Pons (tissue), 1 donor: ENCODE results near the gene SEL1L3.

ENCODE experiments used
- DNase-seq: peaks from one replicate; pipeline ENCODE4 v3.0.0-alpha.2; 2016; ENCODE audit warnings: low spot score

The SEL1L3 gene

DNA sequence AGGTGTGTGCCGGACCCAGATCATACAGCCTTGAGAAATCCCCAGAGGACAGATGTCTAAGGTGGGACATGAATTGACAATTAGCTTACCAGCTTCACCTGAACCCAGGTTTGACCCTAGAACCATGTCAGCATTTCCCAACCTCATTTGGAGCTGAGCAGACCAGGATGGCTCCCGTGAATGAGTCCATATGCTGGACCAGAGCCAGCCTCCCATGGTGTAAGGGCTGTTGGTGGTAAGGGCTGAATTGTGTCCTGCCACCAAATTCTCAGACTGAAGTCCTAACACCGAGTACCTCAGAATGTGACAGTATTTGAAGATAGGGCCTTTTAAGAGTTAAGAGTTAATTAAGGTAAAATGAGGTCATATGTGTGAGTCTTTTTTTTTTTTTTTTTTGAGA lies 118.8 kb downstream of the SEL1L3 start:
- no peak for DNase-seq

DNA sequence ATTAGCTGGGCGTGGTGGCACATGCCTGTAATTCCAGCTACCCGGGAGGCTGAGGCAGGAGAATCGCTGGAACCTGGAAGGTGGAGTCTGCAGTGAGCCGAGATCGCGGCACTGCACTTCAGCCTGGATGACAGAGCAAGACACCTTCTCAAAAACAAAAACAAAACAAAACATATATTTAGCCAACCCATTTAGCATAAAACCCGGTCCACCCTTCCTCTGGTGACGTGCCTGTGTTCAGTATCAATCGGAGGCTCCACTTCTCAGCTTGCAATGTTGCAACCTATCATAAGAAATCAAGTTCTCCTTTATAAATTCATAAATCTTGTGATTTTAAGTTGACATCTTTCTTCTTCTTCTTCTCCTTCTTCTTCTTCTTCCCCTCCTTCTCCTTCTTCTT lies 133.2 kb downstream of the SEL1L3 start:
- no peak for DNase-seq

DNA sequence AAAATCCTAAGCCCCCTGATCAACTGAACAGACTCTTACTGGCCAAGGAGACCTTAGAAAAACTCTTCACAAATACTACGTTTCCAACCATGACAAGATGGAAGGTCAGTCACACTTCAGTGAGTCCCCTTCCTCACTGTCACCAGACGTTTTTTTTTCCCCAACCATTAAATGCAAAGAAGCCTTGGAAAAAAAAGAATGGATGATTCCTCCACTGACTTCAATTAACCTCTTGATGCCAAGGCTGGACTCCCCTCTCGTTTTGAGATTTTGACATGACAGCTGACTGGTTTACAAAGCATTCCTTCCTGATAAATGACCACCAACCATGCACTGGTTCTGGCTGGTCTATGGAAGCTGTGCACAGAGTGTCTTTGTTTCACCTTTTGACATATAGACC lies 133.9 kb downstream of the SEL1L3 start:
- no peak for DNase-seq

DNA sequence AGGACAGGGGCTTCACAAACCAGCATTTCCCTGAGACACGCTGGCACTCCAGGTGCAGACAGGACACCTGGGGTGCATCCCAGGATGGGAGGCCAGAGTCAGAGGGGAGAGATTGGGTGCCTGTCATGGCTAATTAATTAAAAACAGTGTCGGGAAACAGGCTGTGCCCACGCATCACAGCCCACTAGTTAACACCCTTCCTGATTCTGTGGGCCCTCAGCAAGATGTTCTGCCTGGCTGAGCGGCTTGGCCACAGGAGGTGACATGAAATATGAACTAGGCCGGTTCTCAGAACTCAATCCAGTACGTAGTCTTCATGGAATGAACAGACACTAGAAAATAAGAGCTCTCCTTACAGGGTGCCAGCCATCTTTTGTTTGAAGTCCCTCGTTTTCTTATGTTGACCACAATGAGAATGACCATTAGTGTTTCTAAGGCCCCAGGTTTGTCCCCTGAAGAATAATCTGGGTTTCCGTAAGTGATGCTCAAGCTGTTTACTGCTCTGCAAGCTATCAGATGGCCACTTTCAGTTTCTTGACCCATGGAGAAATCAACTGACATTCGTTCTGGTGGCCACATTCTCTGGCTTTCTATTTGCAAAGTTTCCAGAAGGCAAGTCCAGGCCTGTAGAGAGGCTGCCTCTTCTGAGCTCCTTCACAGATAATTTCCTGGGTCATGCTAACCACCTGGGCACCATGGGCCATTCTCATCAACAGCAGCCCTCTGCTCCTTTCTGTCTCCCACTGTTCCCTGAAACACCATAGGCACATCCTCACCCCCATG lies 134.9 kb downstream of the SEL1L3 start:
- DNase-seq, result no peak

DNA sequence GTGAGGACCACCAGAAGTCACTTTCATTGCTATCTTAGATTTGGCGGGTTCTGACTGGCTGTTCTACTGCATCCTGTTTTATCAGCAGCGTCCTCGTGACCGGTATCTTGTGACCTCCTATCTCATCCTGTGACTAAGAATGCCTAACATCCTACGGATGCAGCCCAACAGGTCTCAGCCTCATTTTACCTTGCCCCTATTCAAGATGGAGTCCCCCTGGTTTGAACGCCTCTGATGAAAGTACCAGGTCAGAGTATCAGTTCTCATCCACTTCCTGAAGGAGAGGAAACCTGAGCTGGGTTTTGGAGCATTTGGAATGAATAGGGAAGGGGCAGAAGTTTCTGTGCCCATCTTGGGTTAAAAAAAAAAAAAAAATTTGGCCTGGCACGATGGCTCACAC lies 136.9 kb downstream of the SEL1L3 start:
- DNase-seq, result no peak

DNA sequence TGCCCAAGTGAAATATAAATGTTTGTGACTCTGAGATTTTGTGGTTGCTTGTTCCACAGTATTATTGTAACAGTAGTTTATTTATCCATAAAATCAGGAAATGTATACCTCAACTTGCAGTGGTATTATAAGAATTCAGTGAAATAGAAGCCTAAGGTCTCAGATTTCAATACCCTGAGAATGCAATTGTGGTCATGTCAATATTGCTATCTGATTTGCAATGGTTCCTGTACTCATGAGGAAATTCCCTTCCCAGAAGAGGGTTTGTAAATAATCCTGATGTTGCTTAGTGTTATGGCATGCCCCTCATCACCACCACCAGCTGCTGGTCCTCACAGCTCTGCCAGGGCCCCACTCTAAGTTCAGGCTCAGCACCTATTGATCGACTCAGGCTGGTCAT lies 139.4 kb downstream of the SEL1L3 start:
- no peak for DNase-seq

DNA sequence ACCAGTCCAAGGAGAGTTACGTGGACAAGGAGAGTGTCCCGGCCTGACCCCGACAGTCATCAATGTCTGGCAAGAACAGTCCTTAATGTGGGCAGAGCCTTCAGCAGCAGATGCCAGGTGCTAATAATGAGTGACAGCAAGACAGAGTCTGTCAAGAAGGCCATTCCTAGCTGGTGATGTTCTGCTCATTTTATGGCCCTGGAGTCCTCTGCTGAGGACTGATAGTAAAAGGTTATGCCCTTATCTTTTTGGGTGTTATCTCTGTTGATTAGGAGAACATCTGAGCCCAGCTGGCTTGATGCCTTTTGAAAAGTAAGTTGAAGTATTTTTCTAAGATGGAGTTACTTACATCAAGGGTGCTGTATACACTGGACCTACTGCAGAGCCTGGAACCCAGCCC lies 139.8 kb downstream of the SEL1L3 start:
- DNase-seq, result no peak

DNA sequence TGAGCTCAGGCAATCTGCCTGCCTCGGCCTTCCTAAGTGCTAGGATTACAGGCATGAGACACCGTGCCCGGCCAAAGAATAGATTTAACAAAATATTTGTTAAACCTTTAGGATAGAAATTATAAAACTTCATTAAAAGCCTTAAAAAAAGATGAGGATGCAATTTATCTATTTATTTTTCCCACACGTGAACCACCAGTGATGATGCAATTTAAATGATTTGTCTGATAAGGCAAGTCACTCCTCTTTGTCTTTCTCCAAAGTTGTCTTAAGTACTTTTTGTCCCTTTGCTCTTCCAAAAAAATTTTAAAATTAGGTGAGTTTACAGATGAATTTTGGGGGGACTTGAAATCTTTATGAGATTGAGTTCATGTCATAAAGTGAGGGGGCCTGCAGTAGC lies 149.0 kb downstream of the SEL1L3 start:
- DNase-seq, result no peak

DNA sequence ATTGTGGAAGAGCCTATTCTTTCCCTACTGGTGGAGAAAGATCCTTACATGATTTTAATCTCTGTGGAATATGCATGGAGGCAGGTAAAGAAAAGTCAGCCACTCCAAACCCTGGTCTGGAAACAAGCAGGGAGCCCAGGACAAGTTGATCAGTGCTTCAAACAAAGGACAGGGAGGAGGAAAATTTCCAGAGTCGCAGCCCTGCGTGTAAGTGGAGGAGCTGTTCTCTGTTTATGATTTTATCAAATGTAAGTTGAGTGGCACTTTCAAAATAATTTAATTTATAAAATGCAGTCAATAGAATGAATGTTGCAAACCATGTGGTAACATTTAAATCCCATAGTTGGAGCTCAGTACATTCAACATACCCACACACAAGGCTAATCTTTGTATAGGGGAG lies 150.2 kb downstream of the SEL1L3 start:
- no peak for DNase-seq

DNA sequence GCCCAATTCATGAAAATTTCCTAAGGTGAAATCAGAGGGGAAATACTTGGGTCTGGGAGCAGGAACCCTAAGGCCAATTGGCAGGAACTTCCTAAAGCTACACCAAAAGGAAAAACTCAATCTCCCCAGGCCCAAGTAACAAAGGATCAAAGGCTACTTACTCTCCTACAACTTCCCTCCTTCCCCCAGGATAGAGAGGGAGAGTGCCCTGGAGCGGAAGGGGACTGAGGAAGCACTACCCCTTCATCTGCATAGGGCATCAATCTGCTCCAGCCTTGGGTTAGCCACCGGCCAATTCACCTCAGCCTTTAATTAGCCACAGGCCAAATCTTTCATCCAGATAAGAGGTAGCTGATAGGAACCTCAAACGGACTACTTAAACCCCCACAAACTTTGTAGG lies 152.2 kb downstream of the SEL1L3 start:
- DNase-seq, result no peak

DNA sequence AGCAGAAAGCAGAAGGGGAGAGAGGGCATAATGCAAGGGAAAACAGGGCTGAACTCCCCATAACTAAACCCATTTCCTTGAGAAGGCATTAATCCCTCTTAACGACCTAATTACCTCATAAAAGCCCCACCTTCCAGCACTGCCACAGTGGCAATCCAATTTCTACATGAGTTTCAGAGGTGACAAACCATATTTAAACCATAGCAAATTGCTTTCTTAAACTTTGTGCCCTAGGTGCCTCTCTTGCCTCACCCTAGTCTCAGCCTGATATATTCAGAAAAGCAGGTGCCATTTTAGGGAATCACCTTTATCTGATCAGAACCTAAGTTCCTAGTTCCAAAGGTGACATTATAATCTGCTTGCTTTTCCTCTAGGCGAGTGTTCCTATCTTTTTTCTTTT lies 158.3 kb downstream of the SEL1L3 start:
- DNase-seq, result no peak

DNA sequence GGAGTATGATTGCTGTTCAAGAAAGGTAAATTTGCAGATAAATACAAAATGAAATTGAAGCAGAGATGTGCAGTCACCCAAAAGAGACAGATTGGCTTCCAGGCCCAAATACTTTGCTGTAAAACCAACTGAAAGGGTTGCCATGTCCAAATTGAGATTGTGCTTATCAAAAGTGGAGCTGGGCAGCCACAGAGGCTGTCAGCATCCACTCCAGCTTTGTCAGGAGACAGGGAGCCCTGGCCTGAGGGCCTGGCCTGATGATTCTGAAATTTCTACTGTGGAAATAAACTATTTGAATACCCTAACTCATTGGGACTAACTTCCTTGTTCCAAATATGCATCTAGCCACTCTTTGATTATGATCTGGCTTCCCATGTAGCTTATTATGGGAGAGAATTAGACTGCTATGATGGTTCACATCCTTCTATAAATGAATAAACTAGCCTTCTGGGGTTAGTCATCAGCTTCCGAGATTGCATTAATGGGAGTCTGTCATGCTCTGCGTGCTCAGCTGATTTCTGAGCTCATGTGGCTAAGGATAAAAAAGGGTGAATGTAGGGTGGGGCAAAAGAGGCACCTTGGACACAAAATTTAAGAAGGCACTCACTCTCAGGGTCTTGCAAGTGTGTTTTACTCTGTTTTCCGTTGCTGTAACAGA lies 158.9 kb downstream of the SEL1L3 start:
- no peak for DNase-seq

DNA sequence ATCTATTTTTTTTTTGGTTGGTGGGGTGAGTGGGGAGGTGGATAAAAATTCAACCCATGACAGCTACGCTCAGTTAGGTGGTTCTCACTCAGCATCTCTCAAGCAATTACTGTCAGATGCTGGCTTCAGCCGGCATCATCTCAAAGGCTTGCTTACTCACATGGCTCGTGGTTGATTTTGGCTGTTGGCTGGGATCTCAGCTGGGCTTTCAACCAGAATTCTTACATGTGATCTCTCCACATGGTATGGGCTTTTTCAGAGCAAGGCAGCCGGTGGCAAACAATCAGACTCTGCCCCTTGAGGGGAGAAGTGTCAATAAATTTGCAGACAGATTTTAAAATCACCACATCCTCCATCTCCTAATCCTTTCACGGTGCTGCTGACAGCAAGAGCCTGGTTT lies 159.9 kb downstream of the SEL1L3 start:
- DNase-seq, result peak; percentile 37

DNA sequence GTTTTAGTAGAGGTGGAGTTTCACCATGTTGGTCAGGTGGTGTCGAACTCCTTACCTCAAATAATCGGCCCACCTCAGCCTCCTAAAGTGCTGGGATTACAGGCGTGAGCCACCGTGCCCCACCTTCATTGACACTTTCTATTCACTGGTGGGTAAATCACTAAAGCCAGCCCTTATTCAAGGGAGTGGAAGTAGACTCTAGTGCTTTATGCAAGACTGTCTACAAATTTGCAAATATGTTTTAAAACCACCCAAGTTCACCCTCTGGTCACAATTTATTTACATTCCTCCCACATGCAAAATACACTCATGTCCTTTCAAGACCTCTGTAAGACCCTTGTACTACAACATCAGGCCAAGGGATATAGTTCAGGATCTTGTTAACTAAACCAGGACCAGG lies 162.1 kb downstream of the SEL1L3 start:
- DNase-seq, result no peak

DNA sequence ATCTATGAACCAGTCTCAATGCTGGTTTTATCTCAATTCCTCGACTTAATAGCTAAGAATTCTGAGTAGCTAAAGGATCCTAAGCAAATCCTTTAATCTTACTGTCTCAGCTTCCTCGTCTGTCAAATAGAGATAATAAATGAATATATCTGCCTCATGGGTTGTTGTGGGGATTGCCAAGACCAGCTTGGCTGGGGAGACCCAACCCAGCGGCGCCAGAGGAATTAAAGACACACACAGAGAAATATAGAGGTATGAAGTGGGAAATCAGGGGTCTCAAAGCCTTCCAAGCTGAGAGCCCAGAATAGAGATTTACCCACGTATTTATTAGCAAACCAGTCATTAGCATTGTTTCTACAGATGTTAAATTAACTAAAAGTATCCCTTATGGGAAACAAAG lies 165.3 kb downstream of the SEL1L3 start:
- no peak for DNase-seq
